Transverse colon (tissue), 4 donors: ENCODE measurements around the gene MAN1A2. TPM values are rescaled to one million over a fixed set of nuclear protein-coding genes. Genes with fewer than 3 reads are reported as not detected.
"Not testable (repeated sequence)": the region's sequence is repeated elsewhere in the genome, so short reads cannot be mapped to it uniquely, and the experiment has no call there.

ENCODE experiments used
- DNase-seq: peaks from one replicate; pipeline ENCODE4 v3.0.0-alpha.2; 2019
- H3K27ac ChIP-seq, 4 donors: fragments of 200-600 bp; sonication (generic); 2 replicates each; pipeline ENCODE4 v1.5.1; 2016 to 2018; ENCODE audit warnings: inconsistent platforms in 4 of 4
- H3K27me3 ChIP-seq: fragments of 200-600 bp; sonication (generic); 2 replicates; pipeline ENCODE4 v1.5.1; 2017; ENCODE audit warnings: inconsistent platforms
- H3K36me3 ChIP-seq, 4 donors: fragments of 200-600 bp; sonication (generic); 2 replicates each; pipeline ENCODE4 v1.5.1; 2017 to 2019; ENCODE audit warnings: inconsistent platforms in 4 of 4
- H3K4me1 ChIP-seq, 4 donors: fragments of 200-600 bp; sonication (generic); 2 replicates each; pipeline ENCODE4 v1.5.1; 2017 to 2020; ENCODE audit warnings: inconsistent platforms in 4 of 4
- H3K4me3 ChIP-seq, 4 donors: fragments of 200-600 bp; sonication (generic); 1 replicate in 1 of 4; 2 replicates in 3 of 4; pipeline versions ENCODE4 v1.5.1 to v1.6.1; 2017 to 2019; ENCODE audit warnings: inconsistent platforms in 4 of 4
- H3K9me3 ChIP-seq, 2 donors: fragments of 200-600 bp; sonication (generic); 2 replicates each; pipeline ENCODE4 v1.5.1; 2017 to 2019; ENCODE audit warnings: inconsistent platforms in 2 of 2
- EP300 ChIP-seq: sonication (generic); formaldehyde crosslinking; IDR thresholded peaks from one replicate; pipeline ENCODE4 v1.6.1; 2017; ENCODE audit warnings: antibody characterized with exemption, low read depth
- POLR2A ChIP-seq: fragments of 450-650 bp; IDR thresholded peaks from one replicate; pipeline ENCODE4 v1.6.1; 2016; ENCODE audit warnings: antibody characterized with exemption, mild to moderate bottlenecking, moderate library complexity
- POLR2AphosphoS5 ChIP-seq, 3 donors: sonication (generic); formaldehyde crosslinking; IDR thresholded peaks; one replicate each; pipeline ENCODE4 v1.6.1; 2016; ENCODE audit warnings: antibody characterized with exemption in 3 of 3
- WGBS, 2 donors: methylation state at CpG; one replicate each; pipeline ENCODE4 v1.1.5; 2018; ENCODE audit warnings: low coverage in 1 of 2; 5-methylcytosine and 5-hydroxymethylcytosine counted together
- in situ Hi-C, 4 donors: fragments of 200-750 bp; cut with MboI; loops; one replicate each; pipeline versions ENCODE4 v1.15.0 to v1.15.1; 2017; ENCODE audit warnings: low sequenced_read_pairs in 3 of 4, low pct_ligation_motif_present in 1 of 4, low pct_unique_long_range_greater_than_20kb in 1 of 4
- intact Hi-C: fragments of 100-400 bp; cut with DNase I; formaldehyde crosslinking; loops from one replicate; pipeline ENCODE4 v1.15.1; 2023; ENCODE audit warnings: low total_unique reads
- total RNA-seq, 4 donors: library from RNA; depleted of rRNA; stranded (reverse); fragments of >200 nt; gene quantifications; one replicate each; pipeline ENCODE4 v1.1.0, GENCODE V29; 2016
- TF ChIP-seq, protein P1 (sequence below), 5 experiments: fragments of 200-600 bp in 3 of 5; fragments of 450-650 bp in 2 of 5; sonication (generic) in 3 of 5; IDR thresholded peaks; 1 replicate in 2 of 5; 2 replicates in 3 of 5; pipeline ENCODE4 v1.5.1; 2016 to 2017; ENCODE audit warnings: antibody characterized with exemption in 5 of 5, inconsistent platforms in 3 of 5, mild to moderate bottlenecking in 2 of 5, moderate library complexity in 1 of 5

The MAN1A2 gene
- total RNA-seq, 4 donors from 2014 or later = 9.0 to 38.6 (median 21.6) TPM

DNA sequence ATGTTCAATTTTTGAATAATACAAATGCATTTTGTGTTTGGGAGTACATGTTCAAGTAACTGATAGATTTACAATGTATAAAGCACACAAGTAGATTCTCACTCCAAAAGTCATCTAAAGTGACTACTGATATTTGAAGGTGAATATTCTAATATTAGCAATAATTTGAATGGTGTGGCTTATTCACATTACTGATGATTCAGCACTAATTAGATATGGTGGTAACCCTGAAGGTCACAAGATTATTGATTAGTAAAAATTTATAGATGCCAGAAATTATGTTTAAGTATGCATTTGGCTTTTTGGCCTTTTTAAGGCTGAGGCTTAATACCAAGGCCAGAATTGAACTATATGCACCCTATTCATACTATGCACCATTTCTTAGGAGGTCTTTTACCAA, 186.2 kb downstream of the MAN1A2 start:
- no peak overlapping the region for H3K4me3 ChIP-seq
- intact Hi-C loops = no loop called here
- H3K27ac ChIP-seq = no peak overlapping the region
- DNase-seq = no peak
- in situ Hi-C loops = no loop called here
- H3K9me3 ChIP-seq = no peaks in the 10 kb centered on the region
- H3K36me3 ChIP-seq = no peaks in the 10 kb centered on the region
- H3K4me1 ChIP-seq = no peaks in the 10 kb centered on the region
- no peaks in the 10 kb centered on the region for H3K27me3 ChIP-seq
- TF ChIP-seq, protein P1, sequence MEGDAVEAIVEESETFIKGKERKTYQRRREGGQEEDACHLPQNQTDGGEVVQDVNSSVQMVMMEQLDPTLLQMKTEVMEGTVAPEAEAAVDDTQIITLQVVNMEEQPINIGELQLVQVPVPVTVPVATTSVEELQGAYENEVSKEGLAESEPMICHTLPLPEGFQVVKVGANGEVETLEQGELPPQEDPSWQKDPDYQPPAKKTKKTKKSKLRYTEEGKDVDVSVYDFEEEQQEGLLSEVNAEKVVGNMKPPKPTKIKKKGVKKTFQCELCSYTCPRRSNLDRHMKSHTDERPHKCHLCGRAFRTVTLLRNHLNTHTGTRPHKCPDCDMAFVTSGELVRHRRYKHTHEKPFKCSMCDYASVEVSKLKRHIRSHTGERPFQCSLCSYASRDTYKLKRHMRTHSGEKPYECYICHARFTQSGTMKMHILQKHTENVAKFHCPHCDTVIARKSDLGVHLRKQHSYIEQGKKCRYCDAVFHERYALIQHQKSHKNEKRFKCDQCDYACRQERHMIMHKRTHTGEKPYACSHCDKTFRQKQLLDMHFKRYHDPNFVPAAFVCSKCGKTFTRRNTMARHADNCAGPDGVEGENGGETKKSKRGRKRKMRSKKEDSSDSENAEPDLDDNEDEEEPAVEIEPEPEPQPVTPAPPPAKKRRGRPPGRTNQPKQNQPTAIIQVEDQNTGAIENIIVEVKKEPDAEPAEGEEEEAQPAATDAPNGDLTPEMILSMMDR (IDR thresholded peaks at IDR 0.05) = no peak
- no peak for TF ChIP-seq EP300
- TF ChIP-seq POLR2AphosphoS5 (IDR thresholded peaks at IDR 0.05) = no peak
- TF ChIP-seq POLR2A = no peak

DNA sequence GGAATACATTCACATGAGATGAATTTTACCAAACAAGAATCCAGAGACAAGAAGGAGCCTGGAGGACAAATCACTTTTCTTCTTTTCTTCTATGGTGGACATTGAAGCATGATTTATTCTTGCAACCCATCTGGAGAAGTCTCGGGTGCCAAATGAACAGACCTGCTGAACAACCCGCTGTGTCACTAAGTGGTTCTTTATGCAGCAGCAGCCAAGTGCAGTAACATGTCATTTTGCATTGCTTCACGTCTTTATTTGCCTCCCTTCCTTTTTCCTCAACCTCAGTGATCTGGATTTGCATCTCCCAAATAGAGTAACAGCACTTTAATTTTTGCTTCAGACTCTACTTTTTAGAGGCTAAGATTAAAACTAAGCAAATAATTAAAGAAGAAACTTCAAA, 188.6 kb downstream of the MAN1A2 start:
- WGBS, 2 donors = 74 to 81% methylated on average over 2 to 3 of the region's 3 CpGs
- in situ Hi-C loops = no loop called here
- intact Hi-C loops = no loop called here
- no peak for TF ChIP-seq POLR2AphosphoS5 (IDR thresholded peaks at IDR 0.05)
- TF ChIP-seq POLR2A = no peak
- TF ChIP-seq, protein P1 (IDR thresholded peaks at IDR 0.05) = no peak
- no peak for TF ChIP-seq EP300
- no peaks in the 10 kb centered on the region for H3K27me3 ChIP-seq
- H3K36me3 ChIP-seq = no peaks in the 10 kb centered on the region
- no peak for DNase-seq
- H3K4me1 ChIP-seq = no peaks in the 10 kb centered on the region
- H3K4me3 ChIP-seq = no peak overlapping the region
- no peaks in the 10 kb centered on the region for H3K9me3 ChIP-seq
- no peak overlapping the region for H3K27ac ChIP-seq

DNA sequence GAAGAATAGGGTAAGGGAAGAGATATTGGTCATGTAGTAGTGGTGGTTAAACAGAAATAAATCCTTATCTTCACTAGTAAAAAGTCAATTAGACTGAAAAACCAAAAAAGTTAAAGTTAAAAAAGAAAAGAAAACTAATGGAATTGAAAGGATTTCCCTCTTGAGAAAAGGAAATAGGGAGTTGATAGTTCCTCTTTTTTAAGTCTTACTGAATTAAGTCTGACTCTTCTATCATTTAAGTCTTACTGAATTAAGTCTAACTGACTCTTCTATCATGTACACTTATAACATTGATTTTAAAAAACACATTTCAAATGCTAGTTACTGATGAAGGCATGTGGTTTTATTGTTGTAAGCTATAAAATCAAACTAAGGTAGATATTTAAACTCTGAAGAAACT, 189.1 kb downstream of the MAN1A2 start:
- in situ Hi-C loops (no loop called here), intact Hi-C loops (no loop called here)
- no peaks in the 10 kb centered on the region for H3K36me3 ChIP-seq
- H3K27me3 ChIP-seq = no peaks in the 10 kb centered on the region
- H3K27ac ChIP-seq = no peak overlapping the region
- no peak for DNase-seq
- H3K4me1 ChIP-seq = no peaks in the 10 kb centered on the region
- H3K9me3 ChIP-seq = no peaks in the 10 kb centered on the region
- TF ChIP-seq, protein P1 (IDR thresholded peaks at IDR 0.05) = no peak
- TF ChIP-seq POLR2AphosphoS5 (IDR thresholded peaks at IDR 0.05) (no peak), POLR2A (no peak), EP300 (no peak)
- H3K4me3 ChIP-seq = no peak overlapping the region

DNA sequence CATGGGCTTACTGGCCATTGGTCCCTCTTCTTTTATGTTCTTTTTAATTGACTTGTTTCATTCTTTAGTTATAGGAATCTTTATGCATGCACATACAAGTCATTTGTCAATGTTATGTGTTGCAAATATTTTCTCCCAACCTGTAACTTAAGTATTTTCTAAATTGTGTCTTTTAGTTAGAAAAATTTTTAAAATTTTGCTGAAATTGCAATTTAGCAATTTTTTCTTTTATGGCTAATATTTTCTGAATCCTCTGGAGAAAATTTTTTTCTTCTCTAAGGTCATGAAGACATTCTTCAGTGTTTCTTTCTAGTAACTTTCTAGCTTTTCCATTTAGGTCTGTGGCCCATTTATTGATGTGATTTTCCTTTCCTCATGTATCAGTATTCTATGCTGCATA, 189.7 kb downstream of the MAN1A2 start:
- no peaks in the 10 kb centered on the region for H3K9me3 ChIP-seq
- H3K4me3 ChIP-seq = no peak overlapping the region
- H3K36me3 ChIP-seq = no peaks in the 10 kb centered on the region
- peaks cover 0 to under 1% (median 0%) of the 10 kb centered on the region in 4 donors for H3K4me1 ChIP-seq
- H3K27me3 ChIP-seq = no peaks in the 10 kb centered on the region
- no peak for DNase-seq
- H3K27ac ChIP-seq = no peak overlapping the region
- intact Hi-C loops = no loop called here
- in situ Hi-C loops = no loop called here
- TF ChIP-seq, protein P1 (IDR thresholded peaks at IDR 0.05) = no peak
- TF ChIP-seq POLR2A = no peak
- TF ChIP-seq EP300 = no peak
- TF ChIP-seq POLR2AphosphoS5 (IDR thresholded peaks at IDR 0.05) = no peak

DNA sequence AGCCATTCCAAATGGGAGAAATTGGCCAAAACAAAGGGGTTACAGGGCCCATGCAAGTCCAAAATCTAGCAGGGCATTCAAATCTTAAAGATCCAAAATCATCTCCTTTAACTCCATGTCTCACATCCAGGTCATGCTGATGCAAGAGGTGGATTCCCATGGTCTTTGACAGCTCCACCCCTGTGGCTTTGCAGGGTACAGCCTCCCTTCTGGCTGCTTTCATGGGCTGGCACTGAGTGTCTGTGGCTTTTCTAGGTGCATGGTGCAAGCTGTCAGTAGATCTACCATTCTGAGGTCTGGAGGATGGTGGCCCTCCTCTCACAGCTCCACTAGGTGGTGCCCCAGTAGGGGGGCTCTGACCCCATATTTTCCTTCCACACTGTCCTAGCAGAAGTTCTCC, 191.2 kb downstream of the MAN1A2 start:
- H3K27ac ChIP-seq, DNase-seq, H3K4me3 ChIP-seq, H3K27me3 ChIP-seq, in situ Hi-C loops, H3K9me3 ChIP-seq, intact Hi-C loops, H3K36me3 ChIP-seq: not testable (repeated sequence)
- peaks cover 0 to 12% (median 9%) of the 10 kb centered on the region in 4 donors for H3K4me1 ChIP-seq
